Measurements from ENCODE around the gene TMEM231. TPM values are rescaled to one million over a fixed set of nuclear protein-coding genes. Genes with fewer than 3 reads are reported as not detected.
A peak's percentile ranks its signal among the peaks of the same experiment; 100 is the strongest.
"Not testable (repeated sequence)": the region's sequence is repeated elsewhere in the genome, so short reads cannot be mapped to it uniquely, and the experiment has no call there.

The TMEM231 gene, protein sequence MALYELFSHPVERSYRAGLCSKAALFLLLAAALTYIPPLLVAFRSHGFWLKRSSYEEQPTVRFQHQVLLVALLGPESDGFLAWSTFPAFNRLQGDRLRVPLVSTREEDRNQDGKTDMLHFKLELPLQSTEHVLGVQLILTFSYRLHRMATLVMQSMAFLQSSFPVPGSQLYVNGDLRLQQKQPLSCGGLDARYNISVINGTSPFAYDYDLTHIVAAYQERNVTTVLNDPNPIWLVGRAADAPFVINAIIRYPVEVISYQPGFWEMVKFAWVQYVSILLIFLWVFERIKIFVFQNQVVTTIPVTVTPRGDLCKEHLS
- 10 to 100 TPM; 16.5 to 30.4 (median 26.4) TPM for polyA plus RNA-seq (ENCODE audit: insufficient read depth in 1 of 5, insufficient read length in 5 of 5, low replicate concordance in 1 of 5)
- long read RNA-seq, donor 1, full-length matches to known transcripts, result 19 of 19 reads
- long read RNA-seq, donor 1, partial matches to known transcripts, result 0 of 19 reads
- long read RNA-seq, donor 1, other reads (novel, unspliced or antisense), result 0 of 19 reads
- long read RNA-seq, donor 2, full-length matches to known transcripts, result 1 of 1 reads
- long read RNA-seq, donor 2, partial matches to known transcripts, result 0 of 1 reads
- long read RNA-seq, donor 2, other reads (novel, unspliced or antisense), result 0 of 1 reads
- long read RNA-seq, donor 3, full-length matches to known transcripts, result 4 of 4 reads
- long read RNA-seq, donor 3, partial matches to known transcripts, result 0 of 4 reads
- long read RNA-seq, donor 3, other reads (novel, unspliced or antisense), result 0 of 4 reads
- long read RNA-seq, donor 4, full-length matches to known transcripts, result 4 of 4 reads
- long read RNA-seq, donor 4, partial matches to known transcripts, result 0 of 4 reads
- long read RNA-seq, donor 4, other reads (novel, unspliced or antisense), result 0 of 4 reads
- long read RNA-seq, donor 5, partial matches to known transcripts, result 0 of 1 reads
- long read RNA-seq, donor 5, other reads (novel, unspliced or antisense), result 0 of 1 reads
- long read RNA-seq, donor 6, full-length matches to known transcripts, result 12 of 12 reads
- long read RNA-seq, donor 6, partial matches to known transcripts, result 0 of 12 reads
- long read RNA-seq, donor 6, other reads (novel, unspliced or antisense), result 0 of 12 reads
- long read RNA-seq, donor 7, full-length matches to known transcripts, result 7 of 7 reads
- long read RNA-seq, donor 7, partial matches to known transcripts, result 0 of 7 reads
- long read RNA-seq, donor 7, other reads (novel, unspliced or antisense), result 0 of 7 reads
- long read RNA-seq, donor 8, full-length matches to known transcripts, result 1 of 1 reads
- long read RNA-seq, donor 8, partial matches to known transcripts, result 0 of 1 reads
- long read RNA-seq, donor 8, other reads (novel, unspliced or antisense), result 0 of 1 reads

DNA sequence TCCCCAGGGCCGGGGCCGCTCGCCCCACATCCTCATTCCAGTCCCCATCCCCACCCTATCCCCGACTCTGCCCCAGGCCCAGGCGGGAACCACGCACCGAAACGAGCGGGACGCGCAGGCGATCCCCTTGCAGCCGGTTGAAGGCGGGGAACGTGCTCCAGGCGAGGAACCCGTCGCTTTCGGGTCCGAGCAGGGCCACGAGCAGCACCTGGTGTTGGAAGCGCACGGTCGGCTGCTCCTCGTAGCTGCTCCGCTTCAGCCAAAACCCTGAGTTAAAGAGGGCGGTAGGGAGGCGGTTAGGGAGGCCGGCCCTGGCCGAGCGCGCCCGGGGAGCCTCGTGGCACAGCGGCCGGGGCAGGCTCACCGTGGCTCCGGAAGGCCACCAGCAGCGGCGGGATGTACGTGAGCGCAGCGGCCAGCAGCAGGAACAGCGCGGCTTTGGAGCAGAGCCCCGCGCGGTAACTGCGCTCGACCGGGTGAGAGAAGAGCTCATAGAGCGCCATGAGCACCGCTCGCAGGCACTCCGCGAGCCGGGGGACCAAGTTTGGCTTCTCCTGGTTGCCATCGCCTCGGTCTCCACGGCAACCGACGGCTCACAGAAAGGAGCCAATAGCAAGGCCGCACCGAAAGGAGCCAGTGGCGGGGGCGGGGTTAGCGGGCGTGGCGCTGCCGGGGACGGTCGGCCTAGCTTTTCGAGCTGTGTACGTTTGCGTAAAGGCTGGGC lies at the start of gene TMEM231:
Gene TMEM231 (minus strand): TSS at position 546 of the 724 bp plus-strand sequence. CDS start 43 bp downstream, at position 503.
- DNase-seq, result peak; percentile 90 to 93

DNA sequence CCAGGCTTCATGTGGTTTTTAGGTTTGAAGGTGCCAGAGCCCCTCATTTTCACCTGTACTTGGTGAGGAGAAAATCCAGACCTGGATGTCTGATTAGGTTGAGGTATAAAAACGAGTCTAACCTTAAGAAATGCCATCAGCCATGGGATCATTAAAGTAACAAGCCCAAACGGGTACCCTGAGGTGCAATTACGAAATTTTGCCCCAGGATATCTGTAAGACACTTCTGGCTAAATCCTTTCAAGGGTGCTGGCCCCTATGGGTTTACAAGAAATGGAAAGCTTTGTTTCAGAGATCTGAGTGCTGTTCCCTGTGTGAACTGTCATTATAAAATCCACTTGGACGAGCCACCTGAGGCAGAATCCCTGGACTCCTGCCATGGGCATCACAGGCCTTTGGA lies 47.2 kb upstream of the TMEM231 start:
- DNase-seq, result no peak

DNA sequence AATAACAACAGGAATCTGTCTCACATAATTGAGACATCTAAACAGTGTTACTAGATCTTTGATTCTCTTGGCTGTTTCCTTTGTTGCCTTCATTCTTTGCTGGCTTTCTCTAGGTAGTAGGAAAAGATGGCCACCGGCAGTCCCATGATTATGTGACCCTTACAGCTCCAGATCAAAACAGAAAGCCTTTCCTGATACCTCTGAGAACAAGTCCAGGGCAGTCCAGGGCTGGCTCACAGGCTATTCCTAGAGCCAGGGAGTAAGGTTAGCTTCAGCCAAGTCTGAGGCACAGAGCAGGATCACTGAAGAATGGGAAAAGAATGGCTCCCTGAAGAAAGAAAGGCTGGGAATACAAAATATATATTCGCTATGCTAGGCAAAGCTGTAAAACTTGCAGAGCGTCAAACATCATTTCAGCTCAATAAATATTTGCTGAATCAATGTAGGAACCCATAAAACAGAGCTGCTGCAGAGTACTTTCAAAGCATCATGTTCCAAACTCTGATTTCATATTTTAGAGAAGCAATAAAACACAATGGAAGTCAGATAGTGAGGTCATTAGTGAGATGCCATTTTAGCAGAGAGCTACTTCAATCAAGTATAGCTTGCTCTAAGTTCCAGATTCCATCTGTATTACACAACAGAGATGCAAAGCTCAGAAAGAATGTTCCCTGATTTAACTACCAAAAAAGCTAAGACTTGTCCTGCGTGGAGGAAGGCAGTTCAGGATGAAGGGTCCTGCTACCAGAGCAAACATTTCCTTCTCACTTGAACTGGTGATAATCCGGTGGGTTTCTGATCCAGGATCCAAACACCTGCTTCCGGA lies 43.6 kb upstream of the TMEM231 start:
- no peak for DNase-seq

DNA sequence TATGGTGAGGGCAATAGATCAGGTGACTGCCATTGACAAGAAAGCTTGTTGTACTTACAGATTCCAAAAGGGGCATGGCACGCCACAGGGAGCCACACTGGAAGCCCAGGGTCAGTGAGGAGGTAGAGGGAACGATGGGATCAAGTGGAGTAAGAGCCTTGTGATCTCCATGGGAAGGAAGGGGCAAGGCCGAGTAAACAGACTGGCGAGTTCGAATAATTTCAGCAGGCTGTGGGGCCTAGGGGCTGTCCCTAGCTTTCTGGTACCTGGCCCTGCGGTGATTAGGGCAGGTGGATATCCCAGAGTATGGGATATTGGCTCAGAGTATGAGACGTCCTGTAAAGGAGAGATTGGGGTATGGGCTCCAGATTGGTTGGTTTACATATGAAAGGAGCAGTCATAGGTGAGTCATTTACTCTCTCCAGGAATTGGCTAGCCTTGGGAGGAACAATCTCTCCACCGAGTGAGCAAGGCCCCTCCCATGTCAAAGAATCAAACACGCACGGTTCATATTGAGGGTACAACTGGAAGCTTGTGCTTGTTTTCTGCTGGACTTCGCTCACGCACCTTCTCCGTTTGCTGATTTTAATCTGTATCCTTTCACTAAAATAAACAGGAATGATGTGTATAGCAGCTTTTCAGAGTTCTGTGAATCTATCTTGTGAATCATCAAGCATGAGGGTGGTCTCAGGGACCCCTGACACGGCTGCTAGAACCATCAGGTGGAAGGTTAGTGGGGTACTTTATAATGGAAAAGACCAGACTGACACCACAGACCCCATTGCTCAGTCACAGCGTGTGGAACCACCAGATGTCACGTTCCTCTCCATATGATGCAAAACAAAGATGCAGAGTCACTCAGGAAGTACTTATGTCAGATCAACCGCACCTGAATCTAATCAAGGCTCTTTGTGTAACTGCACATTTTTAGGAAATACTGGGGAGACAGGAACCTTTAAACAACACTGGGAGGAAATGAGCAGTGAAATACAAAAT lies 38.1 kb upstream of the TMEM231 start:
- no peak for DNase-seq

DNA sequence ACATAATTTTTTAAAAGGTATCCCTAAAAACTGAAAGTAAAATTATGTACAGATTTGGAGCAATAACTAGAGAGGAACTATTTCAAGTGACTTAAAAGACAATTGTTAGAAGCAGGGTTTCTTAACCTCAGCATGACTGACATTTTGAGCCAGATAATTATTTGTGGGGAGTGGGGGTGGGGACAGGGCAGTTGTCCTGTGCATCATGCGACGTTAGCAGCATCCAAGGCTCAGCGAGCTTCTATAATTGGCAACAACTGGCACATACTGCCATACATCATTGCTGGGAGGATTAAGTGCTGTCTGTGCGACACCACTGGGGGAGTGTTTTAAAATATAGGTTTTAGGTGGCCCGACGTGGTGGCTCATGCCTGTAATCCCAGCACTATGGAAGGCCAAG lies 37.3 kb upstream of the TMEM231 start:
- DNase-seq, result no peak

DNA sequence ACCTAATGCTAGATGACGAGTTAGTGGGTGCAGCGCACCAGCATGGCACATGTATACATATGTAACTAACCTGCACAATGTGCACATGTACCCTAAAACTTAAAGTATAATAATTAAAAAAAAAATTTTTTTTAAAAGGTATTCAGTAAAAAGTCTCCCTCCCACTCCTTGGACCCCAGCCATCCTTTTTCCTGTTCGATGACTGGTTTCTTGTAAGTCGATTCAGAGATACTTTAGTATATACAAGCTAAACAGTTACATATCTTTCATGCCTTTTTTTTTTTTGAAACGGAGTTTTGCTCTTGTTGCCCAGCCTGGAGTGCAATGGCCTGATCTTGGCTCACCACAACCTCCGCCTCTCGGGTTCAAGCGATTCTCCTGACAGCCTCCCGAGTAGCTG lies 35.9 kb upstream of the TMEM231 start:
- not testable (repeated sequence) for DNase-seq

DNA sequence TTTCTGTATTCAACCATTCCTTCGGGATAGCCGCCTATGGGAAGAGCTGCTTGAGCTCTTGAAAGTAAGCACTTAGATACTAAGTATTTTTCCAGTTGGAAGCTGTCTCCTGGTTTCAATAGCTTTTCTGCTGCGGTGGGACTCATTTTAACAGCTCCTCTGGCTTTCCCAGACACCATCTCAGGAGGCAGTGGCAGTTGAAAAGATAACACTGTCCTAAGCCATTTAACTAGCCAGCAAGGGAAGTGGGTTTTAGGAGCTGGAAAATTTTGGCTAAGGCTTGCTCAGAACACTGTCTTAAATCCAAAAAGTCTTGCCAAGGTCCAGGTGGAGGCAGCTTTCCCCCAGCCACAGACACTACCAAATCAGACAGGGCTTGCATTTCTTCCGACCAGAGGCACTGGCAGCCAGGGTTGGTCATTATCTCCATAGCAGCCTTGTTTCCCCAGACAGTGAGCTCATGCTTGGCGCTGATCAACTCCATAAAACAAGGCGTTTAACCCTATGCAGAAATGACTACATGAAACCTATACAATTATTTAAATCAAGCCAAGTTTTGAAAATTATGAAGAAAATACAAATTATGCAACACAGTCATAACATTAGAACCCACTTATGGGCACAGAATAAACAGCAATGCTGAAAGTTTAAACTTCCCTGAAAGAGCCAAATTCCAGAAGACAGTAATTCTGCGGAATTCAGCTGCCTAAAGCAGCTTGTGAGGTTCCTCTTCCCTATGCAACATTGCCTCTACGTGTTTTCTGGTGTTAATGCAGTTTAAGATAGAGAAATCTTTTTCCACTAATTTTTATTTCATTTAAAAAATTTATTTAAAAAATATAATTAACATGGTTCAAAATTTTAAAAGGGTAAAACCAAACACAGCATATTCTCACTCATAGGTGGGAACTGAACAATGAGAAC lies 35.1 kb upstream of the TMEM231 start:
- DNase-seq, result peak; percentile 81 to 84

DNA sequence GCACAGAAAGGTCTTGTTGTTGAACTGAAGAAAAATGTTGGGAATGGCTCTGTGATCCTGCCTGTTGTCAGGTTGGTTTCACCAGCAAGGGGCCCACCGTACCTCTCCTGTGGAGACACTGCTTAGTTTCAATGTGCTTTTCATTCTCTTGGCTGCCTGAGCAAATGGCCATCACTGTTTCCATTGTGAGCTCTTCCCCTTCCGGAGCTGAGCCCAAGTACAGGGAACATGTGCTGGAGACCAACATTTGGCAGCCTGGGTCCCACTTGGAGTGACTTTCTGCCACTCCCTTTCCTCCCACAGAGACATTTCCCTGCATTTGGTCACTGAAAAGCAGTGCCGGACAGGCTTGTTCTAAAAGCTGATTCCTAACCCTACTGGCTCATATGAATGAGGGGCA lies 33.3 kb upstream of the TMEM231 start:
- DNase-seq, result no peak

DNA sequence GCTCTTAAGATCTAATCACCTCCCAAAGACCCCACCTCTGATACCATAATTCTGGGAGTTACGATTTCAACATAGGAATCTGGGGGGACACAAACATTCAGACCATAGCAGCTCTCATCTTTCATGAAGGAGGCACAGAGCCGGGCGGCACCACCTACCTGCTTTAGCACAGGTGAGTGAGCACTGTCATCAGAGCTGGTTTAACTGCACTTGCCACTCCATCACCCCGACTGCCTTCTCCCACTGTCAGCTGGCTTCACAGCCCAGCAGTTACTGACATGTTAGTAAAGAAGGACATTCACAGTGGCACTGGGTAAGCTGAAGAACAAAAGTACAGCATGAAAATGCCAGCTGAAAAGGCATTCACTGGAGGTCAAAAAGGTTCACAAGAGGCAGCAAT lies 32.7 kb upstream of the TMEM231 start:
- no peak for DNase-seq

DNA sequence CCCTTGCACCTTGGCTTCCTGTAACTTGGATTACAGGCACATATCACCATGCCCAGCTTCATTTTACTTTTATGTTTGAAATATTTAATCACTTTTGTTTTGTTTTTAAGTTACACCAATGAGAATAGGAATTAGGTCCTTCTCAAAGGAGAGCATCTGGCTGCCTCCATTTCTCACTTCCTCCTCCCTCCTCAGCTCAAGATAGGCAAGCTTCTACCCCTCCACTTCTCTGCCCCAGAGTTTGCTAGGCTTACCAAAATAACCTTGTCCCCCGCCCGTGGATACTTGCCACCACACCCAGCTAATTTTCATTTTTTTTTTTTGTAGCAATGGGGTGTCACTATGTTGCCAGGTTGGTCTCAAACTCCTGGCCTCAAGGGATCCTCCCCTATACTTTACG lies 28.1 kb upstream of the TMEM231 start:
- no peak for DNase-seq

DNA sequence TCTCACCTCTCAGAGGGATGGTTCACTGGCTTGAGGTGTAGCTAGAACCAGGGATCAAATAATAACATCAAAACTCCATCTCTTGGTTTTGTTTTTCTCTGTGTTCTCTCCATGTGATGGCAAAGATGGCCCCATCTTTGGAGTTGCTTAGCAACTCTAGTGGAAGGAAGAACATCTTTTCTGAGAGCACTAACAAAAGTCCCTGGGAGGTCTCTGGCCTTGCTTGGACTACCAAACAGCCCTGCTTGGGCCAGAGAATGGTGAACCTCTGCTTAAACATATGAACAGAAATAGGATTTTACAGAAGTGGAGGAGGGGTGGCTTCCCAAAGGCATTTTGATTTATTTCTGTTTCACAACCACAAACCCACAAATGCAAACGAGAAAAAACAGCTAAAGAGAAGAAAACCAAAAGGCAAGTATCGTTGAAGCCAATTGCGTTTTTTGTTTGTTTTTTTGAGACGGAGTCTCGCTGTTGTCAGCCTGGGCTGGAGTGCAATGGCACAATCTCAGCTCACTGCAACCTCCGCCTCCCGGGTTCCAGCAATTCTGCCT lies 23.3 kb upstream of the TMEM231 start:
- DNase-seq, result no peak

DNA sequence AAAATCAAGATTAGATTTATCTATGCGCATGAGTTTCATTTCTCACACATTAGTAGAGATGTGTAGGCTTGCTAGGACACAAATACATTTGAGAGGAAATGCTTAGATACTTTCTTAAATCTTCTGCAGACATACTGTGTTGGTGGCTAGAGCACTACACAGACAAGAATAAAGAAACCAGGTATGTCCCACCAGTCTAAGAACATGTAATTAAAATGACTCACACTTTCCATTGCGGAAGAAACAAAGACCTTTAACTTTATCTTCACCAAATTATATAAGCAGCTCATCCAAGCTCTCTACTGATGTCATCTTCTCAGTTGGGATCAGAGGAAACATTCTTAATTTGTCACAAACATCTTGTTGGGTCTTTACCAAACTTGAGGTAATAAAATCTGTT lies 22.7 kb upstream of the TMEM231 start:
- no peak for DNase-seq

DNA sequence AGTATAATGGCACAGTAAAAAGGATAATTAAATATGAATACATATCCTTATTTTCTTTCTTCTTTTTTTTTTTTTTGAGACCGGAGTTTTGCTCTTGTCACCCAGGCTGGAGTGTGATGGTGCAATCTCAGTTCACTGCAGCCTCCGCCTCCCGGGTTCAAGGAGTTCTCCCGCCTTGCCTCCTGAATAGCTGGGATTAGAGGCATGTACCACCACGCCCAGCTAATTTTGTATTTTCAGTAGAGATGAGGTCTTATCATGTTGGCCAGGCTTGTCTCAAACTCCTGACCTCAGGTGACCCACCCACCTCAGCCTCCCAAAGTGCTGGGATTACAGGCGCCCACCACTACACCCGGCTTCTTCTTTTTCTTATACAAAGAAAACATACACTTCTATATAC lies 22.2 kb upstream of the TMEM231 start:
- DNase-seq, result no peak

DNA sequence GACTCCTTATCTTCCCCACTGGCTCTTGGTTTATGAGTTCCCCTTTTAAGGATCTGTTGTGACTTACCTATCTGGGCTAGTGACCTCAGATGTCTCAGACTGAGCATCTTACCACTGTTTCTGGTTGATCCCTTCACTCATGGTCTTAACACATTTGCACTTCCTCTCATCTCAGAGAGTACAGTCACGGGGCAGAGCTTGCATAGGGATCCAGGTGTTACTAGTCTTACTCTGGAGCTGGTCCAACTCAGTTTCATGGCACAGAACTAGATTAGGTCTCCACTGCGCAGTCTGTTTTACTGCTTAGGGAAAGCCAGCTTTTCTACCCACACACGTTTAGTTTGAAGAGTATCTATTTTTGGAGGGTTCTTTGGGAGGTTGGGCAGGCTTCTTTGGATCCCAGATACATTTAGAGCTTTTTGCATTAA lies 20.3 kb upstream of the TMEM231 start:
- DNase-seq, result no peak

DNA sequence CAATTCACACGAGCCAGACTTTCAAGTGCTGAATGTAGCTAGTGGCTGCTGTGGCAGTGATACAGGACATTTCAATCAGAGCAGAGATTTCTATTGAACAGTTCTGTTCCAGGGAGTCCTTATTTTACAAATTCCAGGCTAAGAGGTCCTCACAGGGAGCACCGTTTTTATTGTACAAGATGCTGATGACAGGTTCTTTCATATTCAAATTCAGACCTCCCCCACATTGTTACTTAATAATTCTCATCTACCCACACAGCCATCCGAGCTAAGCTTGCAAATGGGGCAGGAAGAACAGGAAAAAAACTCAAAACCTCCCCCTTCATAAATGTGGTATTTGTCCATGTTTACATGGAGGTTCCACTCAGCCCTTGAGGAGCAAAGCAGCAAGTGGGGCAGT lies 19.9 kb upstream of the TMEM231 start:
- DNase-seq, result no peak

DNA sequence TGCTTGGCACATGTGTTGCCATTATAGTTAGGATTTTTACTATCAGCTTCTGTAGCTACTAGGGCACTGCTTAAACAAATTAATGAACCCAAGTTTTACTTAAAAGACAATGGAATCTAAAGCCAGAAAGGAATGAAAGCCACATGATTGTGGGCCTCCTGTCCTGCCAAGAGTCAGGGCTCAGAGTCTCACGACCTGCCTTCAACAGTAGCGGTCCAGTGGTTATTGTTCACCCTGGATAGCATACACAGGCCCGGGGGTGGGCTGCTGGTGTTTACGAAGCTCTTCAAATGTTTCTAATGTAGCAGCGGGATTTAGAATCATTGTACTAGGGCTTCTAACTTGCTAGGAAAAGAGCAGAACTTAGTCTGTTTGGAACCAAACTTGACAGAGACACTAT lies 17.9 kb upstream of the TMEM231 start:
- no peak for DNase-seq

DNA sequence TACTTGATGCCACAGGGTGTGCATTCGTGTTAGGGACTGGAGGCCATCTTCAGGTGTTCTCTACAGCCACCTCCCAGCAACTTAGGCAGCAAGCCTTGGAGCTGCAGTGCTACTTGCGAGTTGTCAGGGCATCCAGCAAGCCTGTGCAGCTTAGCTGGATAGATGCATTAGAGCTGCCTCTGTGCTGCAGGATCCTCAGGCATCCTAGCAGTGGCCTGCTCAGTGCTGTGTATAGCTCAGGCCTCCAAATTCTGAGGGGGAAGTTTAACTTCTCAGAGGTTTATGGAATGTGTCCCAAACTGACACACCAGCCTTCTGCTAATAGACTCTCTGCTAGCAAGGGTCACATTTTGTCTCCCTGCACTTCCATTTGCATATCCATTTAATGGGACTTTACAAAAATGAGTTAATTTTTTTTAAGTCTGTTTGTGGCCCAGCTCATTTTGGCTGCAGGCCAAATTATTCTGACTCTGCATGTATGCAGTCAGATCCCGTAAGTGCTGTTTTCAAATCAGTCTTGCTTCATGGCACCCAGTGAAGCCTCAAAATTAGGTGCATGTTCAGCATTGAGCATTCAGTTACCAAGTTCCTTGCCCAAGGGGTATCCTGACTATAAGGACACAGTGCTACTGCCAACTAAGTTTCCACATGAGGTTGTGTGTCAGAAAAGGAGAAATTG lies 17.0 kb upstream of the TMEM231 start:
- DNase-seq, result no peak

Data from right lung (tissue), 10 donors.